NCI-H1436 (cell line): ENCODE measurements around the gene DGKQ.
"Not testable (repeated sequence)": the region's sequence is repeated elsewhere in the genome, so short reads cannot be mapped to it uniquely, and the experiment has no call there.

Experiments
- DNase-seq: peaks from one replicate; lab custom pipeline; 2025; lab: John Stamatoyannopoulos, UW

The DGKQ gene

GRCh38 chr4:948101-948935, 25.1 kb downstream of the DGKQ start:
- DNase-seq = no peak

GRCh38 chr4:947491-947971, 25.8 kb downstream of the DGKQ start:
- DNase-seq = no peak

- DNase-seq = no peak
Observed at GRCh38 chr4:946517-947471, 26.6 kb downstream of the DGKQ start.

GRCh38 chr4:946103-946450, 27.3 kb downstream of the DGKQ start:
- no peak for DNase-seq

- DNase-seq = no peak
Observed at GRCh38 chr4:945274-946102, 27.9 kb downstream of the DGKQ start.

GRCh38 chr4:939508-939907, 33.9 kb downstream of the DGKQ start:
- DNase-seq = not testable (repeated sequence)

GRCh38 chr4:932713-933070, 40.7 kb downstream of the DGKQ start:
- DNase-seq = no peak

GRCh38 chr4:931960-932712, 41.2 kb downstream of the DGKQ start, which contains the start of the genes GAK and TMEM175:
GAK (minus strand) TSS chr4:932316; CDS start chr4:932187, 129 bp downstream.
TMEM175 (plus strand) TSS chr4:932460; CDS start chr4:947740, 15,280 bp downstream.
- DNase-seq = peak; percentile 92

GRCh38 chr4:931194-931959, 42.0 kb downstream of the DGKQ start:
- no peak for DNase-seq

GRCh38 chr4:930827-931193, 42.6 kb downstream of the DGKQ start:
- DNase-seq = no peak

- DNase-seq = no peak
Observed at GRCh38 chr4:930028-930551, 43.3 kb downstream of the DGKQ start.

- no peak for DNase-seq
Observed at GRCh38 chr4:929096-929765, 44.1 kb downstream of the DGKQ start.

- DNase-seq = not testable (repeated sequence)
Observed at GRCh38 chr4:927566-927965, 45.8 kb downstream of the DGKQ start.

- DNase-seq = no peak
Observed at GRCh38 chr4:926538-926937, 46.8 kb downstream of the DGKQ start.

GRCh38 chr4:925771-926500, 47.4 kb downstream of the DGKQ start:
- no peak for DNase-seq

- no peak for DNase-seq
Observed at GRCh38 chr4:925171-925570, 48.2 kb downstream of the DGKQ start.

- peak; percentile 97 for DNase-seq
Observed at GRCh38 chr4:924107-925096, 49.0 kb downstream of the DGKQ start.
